MM.1S (cell line): ENCODE data around the gene RBFOX2.

Experiments used
- DNase-seq: peaks from one replicate; pipeline ENCODE4 v3.0.0-alpha.2; 2015
- H2AFZ ChIP-seq: fragments of 300-600 bp; sonication (generic); 2 replicates; pipeline ENCODE4 v1.6.0; 2016; ENCODE audit warnings: antibody characterized with exemption, low read length
- H3F3A ChIP-seq: fragments of 300-600 bp; sonication (generic); 2 replicates; pipeline ENCODE4 v1.6.1; 2016; ENCODE audit warnings: mild to moderate bottlenecking, antibody characterized with exemption, low read length, moderate library complexity, mixed read lengths; ENCODE audit not compliant: insufficient read depth
- H3K27ac ChIP-seq: fragments of 300-600 bp; sonication (generic); 2 replicates; pipeline ENCODE4 v1.5.1; 2016; ENCODE audit warnings: mild to moderate bottlenecking, low read length
- H3K27me3 ChIP-seq: fragments of 300-600 bp; sonication (generic); replicated peaks from 2 replicates; pipeline ENCODE4 v1.6.0; 2016; ENCODE audit warnings: low read length; ENCODE audit not compliant: insufficient read depth
- H3K36me3 ChIP-seq: fragments of 300-600 bp; sonication (generic); replicated peaks from 2 replicates; pipeline ENCODE4 v1.6.1; 2016; ENCODE audit warnings: mild to moderate bottlenecking, low read length, mixed read lengths; ENCODE audit not compliant: insufficient read depth
- H3K4me1 ChIP-seq: fragments of 300-600 bp; sonication (generic); 2 replicates; pipeline ENCODE4 v1.6.1; 2016; ENCODE audit warnings: low read length, mixed read lengths
- H3K4me2 ChIP-seq: fragments of 300-600 bp; sonication (generic); 2 replicates; pipeline ENCODE4 v1.6.0; 2016; ENCODE audit warnings: low read depth, low read length
- H3K4me3 ChIP-seq: fragments of 300-600 bp; sonication (generic); 2 replicates; pipeline ENCODE4 v1.5.1; 2016; ENCODE audit warnings: low read length, mixed read lengths
- H3K79me2 ChIP-seq: fragments of 300-600 bp; sonication (generic); 2 replicates; pipeline ENCODE4 v1.6.1; 2016; ENCODE audit warnings: mixed run types, low read length, mixed read lengths
- H3K9ac ChIP-seq: fragments of 300-600 bp; sonication (generic); 2 replicates; pipeline ENCODE4 v1.6.1; 2016; ENCODE audit warnings: low read length, mixed read lengths
- H3K9me2 ChIP-seq: fragments of 300-600 bp; sonication (generic); replicated peaks from 2 replicates; pipeline ENCODE4 v1.6.1; 2016; ENCODE audit warnings: mild to moderate bottlenecking, low read length, mixed read lengths; ENCODE audit not compliant: insufficient read depth
- H3K9me3 ChIP-seq: fragments of 300-600 bp; sonication (generic); replicated peaks from 2 replicates; pipeline ENCODE4 v1.6.1; 2016; ENCODE audit warnings: mild to moderate bottlenecking, low read length, mixed read lengths; ENCODE audit not compliant: insufficient read depth
- H4K20me1 ChIP-seq: fragments of 300-600 bp; sonication (generic); 2 replicates; pipeline ENCODE4 v1.6.1; 2016; ENCODE audit warnings: mild to moderate bottlenecking, low read length, moderate library complexity, mixed read lengths; ENCODE audit not compliant: insufficient read depth
- EZH2 ChIP-seq: fragments of 300-600 bp; sonication (generic); optimal IDR thresholded peaks from 2 replicates; pipeline ENCODE3; 2017; ENCODE audit warnings: low read depth, mild to moderate bottlenecking, antibody characterized with exemption, low read length, mixed read lengths
- EZH2phosphoT487 ChIP-seq: fragments of 300-600 bp; sonication (generic); IDR thresholded peaks from 2 replicates; pipeline ENCODE4 v1.6.1; 2018; ENCODE audit warnings: antibody characterized with exemption, low read length
- TF ChIP-seq, protein P1 (sequence below): fragments of 300-600 bp; sonication (generic); IDR thresholded peaks from 2 replicates; pipeline ENCODE4 v1.5.1; 2016; ENCODE audit warnings: antibody characterized with exemption, low read length, mixed read lengths

The RBFOX2 gene

GRCh38 chr22:36008131-36008530 is 20.5 kb downstream of the RBFOX2 start:
- no peak for DNase-seq
- TF ChIP-seq EZH2 (no peak), EZH2phosphoT487 (no peak)
- TF ChIP-seq, protein P1, sequence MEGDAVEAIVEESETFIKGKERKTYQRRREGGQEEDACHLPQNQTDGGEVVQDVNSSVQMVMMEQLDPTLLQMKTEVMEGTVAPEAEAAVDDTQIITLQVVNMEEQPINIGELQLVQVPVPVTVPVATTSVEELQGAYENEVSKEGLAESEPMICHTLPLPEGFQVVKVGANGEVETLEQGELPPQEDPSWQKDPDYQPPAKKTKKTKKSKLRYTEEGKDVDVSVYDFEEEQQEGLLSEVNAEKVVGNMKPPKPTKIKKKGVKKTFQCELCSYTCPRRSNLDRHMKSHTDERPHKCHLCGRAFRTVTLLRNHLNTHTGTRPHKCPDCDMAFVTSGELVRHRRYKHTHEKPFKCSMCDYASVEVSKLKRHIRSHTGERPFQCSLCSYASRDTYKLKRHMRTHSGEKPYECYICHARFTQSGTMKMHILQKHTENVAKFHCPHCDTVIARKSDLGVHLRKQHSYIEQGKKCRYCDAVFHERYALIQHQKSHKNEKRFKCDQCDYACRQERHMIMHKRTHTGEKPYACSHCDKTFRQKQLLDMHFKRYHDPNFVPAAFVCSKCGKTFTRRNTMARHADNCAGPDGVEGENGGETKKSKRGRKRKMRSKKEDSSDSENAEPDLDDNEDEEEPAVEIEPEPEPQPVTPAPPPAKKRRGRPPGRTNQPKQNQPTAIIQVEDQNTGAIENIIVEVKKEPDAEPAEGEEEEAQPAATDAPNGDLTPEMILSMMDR = no peak
- Histone ChIP-seq H2AFZ (no peak overlapping the region), H3K27me3 (no peaks in the 10 kb centered on the region), H3K4me1 (no peaks in the 10 kb centered on the region), H3F3A (no peaks in the 10 kb centered on the region), H4K20me1 (no peaks in the 10 kb centered on the region), H3K36me3 (no peaks in the 10 kb centered on the region), H3K4me3 (no peak overlapping the region), H3K4me2 (no peak overlapping the region), H3K27ac (no peak overlapping the region), H3K9ac (no peak overlapping the region), H3K9me3 (no peaks in the 10 kb centered on the region), H3K9me2 (no peaks in the 10 kb centered on the region), H3K79me2 (no peaks in the 10 kb centered on the region)

DNA sequence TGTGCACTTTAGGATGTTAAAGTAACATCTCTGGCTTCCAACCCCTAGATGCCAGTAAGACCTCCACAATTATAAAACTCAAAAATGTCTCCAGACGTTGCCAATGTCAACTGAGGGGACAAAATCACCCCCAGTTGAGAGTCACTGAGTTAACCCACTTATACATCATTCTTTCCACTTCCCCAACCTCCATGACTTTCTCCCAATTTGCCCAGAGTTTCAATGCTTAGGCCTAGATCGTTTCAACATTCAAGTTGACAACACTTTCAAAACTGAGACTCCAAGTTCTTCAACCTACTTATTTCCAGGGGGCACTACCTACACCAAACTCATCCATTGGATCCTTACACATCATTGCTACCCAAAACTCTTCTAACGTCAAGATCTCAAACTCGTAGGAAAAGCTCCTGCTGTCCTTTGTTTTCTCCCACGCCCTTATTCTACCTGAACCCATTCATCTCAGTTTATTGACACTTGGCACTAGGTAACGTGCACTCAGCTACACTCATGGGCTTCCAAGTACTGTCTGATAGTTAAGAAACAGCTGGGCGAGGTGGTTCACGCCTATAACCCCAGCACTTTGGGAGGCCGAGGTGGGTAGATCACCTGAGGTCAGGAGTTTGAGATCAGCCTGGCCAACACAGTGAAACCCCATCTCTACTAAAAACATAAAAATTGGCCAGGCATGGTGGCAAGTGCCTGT is 24.5 kb downstream of the RBFOX2 start:
- no peak for TF ChIP-seq EZH2
- TF ChIP-seq, protein P1 = no peak
- no peak for TF ChIP-seq EZH2phosphoT487
- H3K79me2 ChIP-seq = no peaks in the 10 kb centered on the region
- no peak for DNase-seq
- H3K9ac ChIP-seq = no peak overlapping the region
- no peak overlapping the region for H3K4me2 ChIP-seq
- no peak overlapping the region for H2AFZ ChIP-seq
- no peak overlapping the region for H3K27ac ChIP-seq
- H3K4me1 ChIP-seq = no peaks in the 10 kb centered on the region
- H3K4me3 ChIP-seq = no peak overlapping the region
- no peaks in the 10 kb centered on the region for H3F3A ChIP-seq
- no peaks in the 10 kb centered on the region for H4K20me1 ChIP-seq
- no peaks in the 10 kb centered on the region for H3K9me3 ChIP-seq
- no peaks in the 10 kb centered on the region for H3K36me3 ChIP-seq
- no peaks in the 10 kb centered on the region for H3K9me2 ChIP-seq
- no peaks in the 10 kb centered on the region for H3K27me3 ChIP-seq

DNA sequence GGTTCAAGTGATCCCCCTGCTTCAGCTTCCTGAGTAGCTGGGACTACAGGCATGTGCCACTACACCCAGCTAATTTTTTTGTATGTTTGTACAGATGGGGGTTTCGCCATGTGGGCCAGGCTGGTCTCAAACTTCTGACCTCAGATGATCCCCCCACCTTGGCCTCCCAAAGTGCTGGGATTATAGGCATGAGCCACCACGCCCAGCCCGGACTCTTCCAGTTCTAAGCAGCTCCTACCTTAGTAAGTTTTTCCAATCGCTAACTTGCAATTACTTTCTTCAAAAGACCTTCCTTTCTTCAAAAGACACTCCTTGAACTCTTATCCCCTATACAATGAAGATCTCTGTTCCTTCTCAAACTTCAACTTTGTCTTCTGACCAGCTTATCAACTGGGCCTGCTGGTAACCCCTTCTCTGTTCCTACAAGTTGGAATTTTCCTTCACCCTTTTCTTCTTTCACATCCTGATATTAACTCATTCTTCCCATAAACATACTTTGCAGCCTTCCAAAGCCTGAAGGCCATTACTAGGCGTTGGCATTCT is 25.8 kb downstream of the RBFOX2 start:
- no peaks in the 10 kb centered on the region for H3K79me2 ChIP-seq
- H4K20me1 ChIP-seq = no peaks in the 10 kb centered on the region
- H3K9me2 ChIP-seq = no peaks in the 10 kb centered on the region
- no peak overlapping the region for H3K4me3 ChIP-seq
- no peaks in the 10 kb centered on the region for H3K4me1 ChIP-seq
- no peak overlapping the region for H3K4me2 ChIP-seq
- no peaks in the 10 kb centered on the region for H3K9me3 ChIP-seq
- H3K27ac ChIP-seq = no peak overlapping the region
- no peak for DNase-seq
- H3K9ac ChIP-seq = no peak overlapping the region
- no peak overlapping the region for H2AFZ ChIP-seq
- H3K27me3 ChIP-seq = no peaks in the 10 kb centered on the region
- H3F3A ChIP-seq = no peaks in the 10 kb centered on the region
- TF ChIP-seq EZH2 (no peak), EZH2phosphoT487 (no peak)
- TF ChIP-seq, protein P1 = no peak
- H3K36me3 ChIP-seq = no peaks in the 10 kb centered on the region
